Common myeloid progenitor, CD34-positive (primary cell): ENCODE measurements around the gene SENP6.
"Not testable (repeated sequence)": the region's sequence is repeated elsewhere in the genome, so short reads cannot be mapped to it uniquely, and the experiment has no call there.

Experiments
- CTCF ChIA-PET: fragments of 350-600 bp; sonication (Branson Sonifier 250); formaldehyde crosslinking; loops from one replicate; lab custom pipeline; 2021; ENCODE audit warnings: antibody characterized with exemption; lab: Charles Lee
- POLR2A ChIA-PET: fragments of 350-600 bp; sonication (Branson Sonifier 250); formaldehyde crosslinking; loops from one replicate; lab custom pipeline; 2021; ENCODE audit warnings: antibody characterized with exemption; lab: Charles Lee
- DNase-seq, 3 donors: peaks; one replicate each; pipeline versions ENCODE4 v3.0.0 to v3.0.0-alpha.2; 2013
- H3K27ac ChIP-seq, 2 experiments: 1 replicate in 1 of 2; 2 replicates in 1 of 2; pipeline ENCODE4 v1.7.0; 2013; ENCODE audit warnings: inconsistent platforms in 2 of 2, low read length in 2 of 2, mild to moderate bottlenecking in 2 of 2, low read depth in 1 of 2, moderate library complexity in 1 of 2; ENCODE audit not compliant: severe bottlenecking in 2 of 2, insufficient read depth in 1 of 2, poor library complexity in 1 of 2
- H3K27me3 ChIP-seq, 5 experiments: replicated peaks in 2 of 5; 1 replicate in 3 of 5; 2 replicates in 2 of 5; pipeline versions ENCODE4 v1.6.1 to v1.7.0; 2013; ENCODE audit warnings: low read length in 4 of 5, mild to moderate bottlenecking in 2 of 5, moderate library complexity in 2 of 5, inconsistent platforms in 1 of 5; ENCODE audit not compliant: insufficient read depth in 5 of 5, control insufficient read depth in 4 of 5
- H3K36me3 ChIP-seq, 4 experiments: 1 replicate in 2 of 4; 2 replicates in 2 of 4; pipeline versions ENCODE4 v1.6.1 to v1.7.0; 2013; ENCODE audit warnings: low read length in 3 of 4, control low read depth in 1 of 4, mild to moderate bottlenecking in 1 of 4; ENCODE audit not compliant: control insufficient read depth in 4 of 4, insufficient read depth in 4 of 4
- H3K4me1 ChIP-seq, 4 experiments: 1 replicate in 3 of 4; 2 replicates in 1 of 4; pipeline versions ENCODE4 v1.6.1 to v1.7.1; 2013; ENCODE audit warnings: low read length in 3 of 4, mild to moderate bottlenecking in 3 of 4, control low read depth in 1 of 4, inconsistent platforms in 1 of 4, moderate library complexity in 1 of 4; ENCODE audit not compliant: control insufficient read depth in 4 of 4, insufficient read depth in 4 of 4; ENCODE audit errors: control extremely low read depth in 1 of 4
- H3K4me3 ChIP-seq, 7 experiments: 1 replicate in 4 of 7; 2 replicates in 3 of 7; pipeline versions ENCODE4 v1.5.1 to v1.7.0; 2013; ENCODE audit warnings: mild to moderate bottlenecking in 7 of 7, low read length in 6 of 7, moderate library complexity in 6 of 7, inconsistent platforms in 2 of 7, low read depth in 2 of 7, control low read depth in 1 of 7; ENCODE audit not compliant: insufficient read depth in 4 of 7, control insufficient read depth in 1 of 7; ENCODE audit errors: extremely low read depth in 1 of 7
- H3K9me3 ChIP-seq, 5 experiments: 1 replicate in 4 of 5; 2 replicates in 1 of 5; pipeline versions ENCODE4 v1.6.1 to v1.7.1; 2013; ENCODE audit warnings: low read length in 4 of 5, mild to moderate bottlenecking in 2 of 5, inconsistent platforms in 1 of 5, low read depth in 1 of 5, moderate library complexity in 1 of 5; ENCODE audit not compliant: control insufficient read depth in 4 of 5, insufficient read depth in 2 of 5; ENCODE audit errors: control extremely low read depth in 1 of 5
- WGBS: methylation state at CpG from one replicate; pipeline ENCODE4 v1.1.5; 2013; ENCODE audit not compliant: insufficient coverage; 5-methylcytosine and 5-hydroxymethylcytosine counted together

SENP6 gene

GRCh38 chr6:75624335-75624734 lies 22.7 kb downstream of the SENP6 start:
- peaks cover 4 to 36% (median 18%) of the 10 kb centered on the region in 4 experiments for H3K36me3 ChIP-seq
- ChIA-PET POLR2A (no interaction called here), CTCF (no interaction called here)
- no peaks in the 10 kb centered on the region for H3K9me3 ChIP-seq
- peaks cover 0 to 26% (median 4%) of the 10 kb centered on the region in 4 experiments for H3K4me1 ChIP-seq
- WGBS = 100% methylated on average over 1 of the region's 4 CpGs
- H3K27me3 ChIP-seq = no peaks in the 10 kb centered on the region
- H3K27ac ChIP-seq = no peak overlapping the region
- no peak overlapping the region for H3K4me3 ChIP-seq
- DNase-seq = no peak

GRCh38 chr6:75624988-75625387 lies 23.3 kb downstream of the SENP6 start:
- ChIA-PET POLR2A (interaction anchor here (0.6 kb wide), 1 partner anchor 44 kb away, joined by 3 read pairs; no protein-coding TSS in a partner anchor), CTCF (no interaction called here)
- Histone ChIP-seq H3K9me3 (no peaks in the 10 kb centered on the region), H3K36me3 (peaks cover 4 to 40% (median 18%) of the 10 kb centered on the region in 4 experiments), H3K4me1 (peaks cover 0 to 20% (median 3%) of the 10 kb centered on the region in 4 experiments), H3K27me3 (no peaks in the 10 kb centered on the region), H3K27ac (no peak overlapping the region), H3K4me3 (no peak overlapping the region)
- DNase-seq = no peak
- 100% methylated on average over 4 of the region's 7 CpGs for WGBS

- WGBS = no CpG with 5 or more reads among the region's 2 CpGs
- ChIA-PET POLR2A (no interaction called here), CTCF (no interaction called here)
- Histone ChIP-seq H3K9me3 (no peaks in the 10 kb centered on the region), H3K36me3 (peaks cover 4 to 42% (median 21%) of the 10 kb centered on the region in 4 experiments), H3K4me1 (peaks cover 0 to 6% (median 0%) of the 10 kb centered on the region in 4 experiments), H3K4me3 (no peak overlapping the region), H3K27me3 (no peaks in the 10 kb centered on the region), H3K27ac (no peak overlapping the region)
- no peak for DNase-seq
These were observed 24.9 kb downstream of the SENP6 start for GRCh38 chr6:75626561-75626960.

- DNase-seq, H3K9me3 ChIP-seq, H3K4me1 ChIP-seq, H3K27me3 ChIP-seq, H3K27ac ChIP-seq, CTCF ChIA-PET, H3K4me3 ChIP-seq, POLR2A ChIA-PET: not testable (repeated sequence)
- 95% methylated on average over 3 of the region's 9 CpGs for WGBS
- peaks cover 5 to 48% (median 21%) of the 10 kb centered on the region in 4 experiments for H3K36me3 ChIP-seq
These were observed 26.0 kb downstream of the SENP6 start for GRCh38 chr6:75627708-75628107.

- WGBS = 100% methylated on average over 4 of the region's 5 CpGs
- ChIA-PET CTCF (interaction anchor here (1.6 kb wide), 1 partner anchor 9 kb away, joined by 3 read pairs; no protein-coding TSS in a partner anchor), POLR2A (no interaction called here)
- H3K4me3 ChIP-seq = no peak overlapping the region
- H3K27ac ChIP-seq = no peak overlapping the region
- no peaks in the 10 kb centered on the region for H3K4me1 ChIP-seq
- H3K36me3 ChIP-seq = peaks cover 11 to 49% (median 26%) of the 10 kb centered on the region in 4 experiments
- H3K9me3 ChIP-seq = no peaks in the 10 kb centered on the region
- H3K27me3 ChIP-seq = no peaks in the 10 kb centered on the region
- no peak for DNase-seq
These were observed 30.4 kb downstream of the SENP6 start for GRCh38 chr6:75631859-75632635.

- no peak overlapping the region for H3K27ac ChIP-seq
- DNase-seq = no peak
- H3K4me3 ChIP-seq = no peak overlapping the region
- H3K27me3 ChIP-seq = no peaks in the 10 kb centered on the region
- no peaks in the 10 kb centered on the region for H3K4me1 ChIP-seq
- H3K9me3 ChIP-seq = no peaks in the 10 kb centered on the region
- H3K36me3 ChIP-seq = peaks cover 7 to 49% (median 30%) of the 10 kb centered on the region in 4 experiments
- CTCF ChIA-PET = interaction anchor here (1.6 kb wide), 1 partner anchor 8 kb away, joined by 3 read pairs; no protein-coding TSS in a partner anchor
- POLR2A ChIA-PET = no interaction called here
- no CpG with 5 or more reads among the region's 1 CpG for WGBS
These were observed 31.4 kb downstream of the SENP6 start for GRCh38 chr6:75633045-75633444.

GRCh38 chr6:75642311-75642710 lies 40.6 kb downstream of the SENP6 start:
- 100% methylated on average over 4 of the region's 5 CpGs for WGBS
- no peaks in the 10 kb centered on the region for H3K27me3 ChIP-seq
- H3K4me3 ChIP-seq = no peak overlapping the region
- H3K9me3 ChIP-seq = no peaks in the 10 kb centered on the region
- ChIA-PET CTCF (interaction anchor here (0.8 kb wide), 1 partner anchor 11 kb away, joined by 3 read pairs; no protein-coding TSS in a partner anchor), POLR2A (no interaction called here)
- no peak overlapping the region for H3K27ac ChIP-seq
- H3K36me3 ChIP-seq = peaks cover 7 to 53% (median 30%) of the 10 kb centered on the region in 4 experiments
- no peak for DNase-seq
- no peaks in the 10 kb centered on the region for H3K4me1 ChIP-seq
